Measurements from ENCODE around the gene CNGA4.
"Not testable (repeated sequence)": the region's sequence is repeated elsewhere in the genome, so short reads cannot be mapped to it uniquely, and the experiment has no call there.

CNGA4 gene

GRCh38 chr11:6225896-6226295, 13.0 kb upstream of the CNGA4 start:
- no peak for DNase-seq (ENCODE audit: low read depth)

- DNase-seq (ENCODE audit: low read depth), result no peak
These were observed 10.4 kb upstream of the CNGA4 start for GRCh38 chr11:6228520-6228919.

- DNase-seq (ENCODE audit: low read depth), result no peak
These were observed 9.0 kb upstream of the CNGA4 start for GRCh38 chr11:6229911-6230310.

GRCh38 chr11:6232899-6233298, 6.0 kb upstream of the CNGA4 start:
- DNase-seq (ENCODE audit: low read depth), result no peak

- no peak for DNase-seq (ENCODE audit: low read depth)
These were observed 4.9 kb upstream of the CNGA4 start for GRCh38 chr11:6233984-6234386.

- peak; percentile 98 for DNase-seq (ENCODE audit: low read depth)
These were observed 4.3 kb upstream of the CNGA4 start, which contains the start of gene FHIP1B for GRCh38 chr11:6234387-6235107. Gene FHIP1B, minus strand, starts transcription at chr11:6234636. Its CDS starts 10,120 bp downstream, at chr11:6224516.

- DNase-seq (ENCODE audit: low read depth), result no peak
These were observed 1.6 kb upstream of the CNGA4 start for GRCh38 chr11:6237266-6237665.

- DNase-seq (ENCODE audit: low read depth), result no peak
These were observed 1.1 kb upstream of the CNGA4 start for GRCh38 chr11:6237761-6238302.

- no peak for DNase-seq (ENCODE audit: low read depth)
These were observed 1.2 kb downstream of the CNGA4 start for GRCh38 chr11:6240139-6240538.

- no peak for DNase-seq (ENCODE audit: low read depth)
These were observed 1.9 kb downstream of the CNGA4 start for GRCh38 chr11:6240781-6241180.

GRCh38 chr11:6241316-6241715, 2.4 kb downstream of the CNGA4 start:
- no peak for DNase-seq (ENCODE audit: low read depth)

- DNase-seq (ENCODE audit: low read depth), result no peak
These were observed 6.6 kb downstream of the CNGA4 start for GRCh38 chr11:6245536-6245935.

- no peak for DNase-seq (ENCODE audit: low read depth)
These were observed 9.4 kb downstream of the CNGA4 start for GRCh38 chr11:6248248-6248647.

GRCh38 chr11:6248897-6249296, 10.0 kb downstream of the CNGA4 start:
- not testable (repeated sequence) for DNase-seq (ENCODE audit: low read depth)

- DNase-seq (ENCODE audit: low read depth), result no peak
These were observed 11.1 kb downstream of the CNGA4 start for GRCh38 chr11:6249770-6250555.

- no peak for DNase-seq (ENCODE audit: low read depth)
These were observed 12.3 kb downstream of the CNGA4 start for GRCh38 chr11:6251120-6251733.

- no peak for DNase-seq (ENCODE audit: low read depth)
These were observed 13.1 kb downstream of the CNGA4 start for GRCh38 chr11:6251990-6252473.

- no peak for DNase-seq (ENCODE audit: low read depth)
These were observed 14.3 kb downstream of the CNGA4 start for GRCh38 chr11:6253197-6253596.

GRCh38 chr11:6258141-6258540, 19.3 kb downstream of the CNGA4 start:
- DNase-seq (ENCODE audit: low read depth), result no peak

- DNase-seq (ENCODE audit: low read depth), result no peak
These were observed 19.7 kb downstream of the CNGA4 start for GRCh38 chr11:6258571-6259081.

- DNase-seq (ENCODE audit: low read depth), result no peak
These were observed 21.4 kb downstream of the CNGA4 start for GRCh38 chr11:6260207-6260726.

GRCh38 chr11:6263662-6264061, 24.8 kb downstream of the CNGA4 start:
- DNase-seq (ENCODE audit: low read depth), result no peak
